Mucosa of descending colon (tissue), 3 donors: Measurements from ENCODE around the gene PPP2R5E. TPM values are rescaled to one million over a fixed set of nuclear protein-coding genes. Genes with fewer than 3 reads are reported as not detected.
"Not testable (repeated sequence)": the region's sequence is repeated elsewhere in the genome, so short reads cannot be mapped to it uniquely, and the experiment has no call there.

Experiments
- ATAC-seq: fragments of 200-7000 bp; cut with Tn5 transposase; one replicate; pipeline ENCODE4 v1.9.1; 2020; ENCODE audit warnings: mild to moderate bottlenecking, moderate library complexity
- DNase-seq, 3 donors: peaks; one replicate each; pipeline ENCODE4 v3.0.0-alpha.2; 2020
- H3K36me3 ChIP-seq: fragments of 200-600 bp; one replicate; pipeline ENCODE4 v1.8.0; 2021; ENCODE audit warnings: low read depth, mild to moderate bottlenecking
- H3K4me1 ChIP-seq: fragments of 200-600 bp; one replicate; pipeline ENCODE4 v1.8.0; 2021; ENCODE audit warnings: low read depth, mild to moderate bottlenecking
- H3K4me3 ChIP-seq: fragments of 200-600 bp; one replicate; pipeline ENCODE4 v1.8.0; 2021; ENCODE audit warnings: mild to moderate bottlenecking
- H3K9me3 ChIP-seq: fragments of 200-600 bp; one replicate; pipeline ENCODE4 v1.8.0; 2021; ENCODE audit warnings: mild to moderate bottlenecking
- intact Hi-C, 2 donors: fragments of 100-400 bp; cut with DNase I in 1 of 2; cut with micrococcal nuclease in 1 of 2; formaldehyde crosslinking; loops; one replicate each; pipeline versions ENCODE4 v1.11.0 to v1.11.1; 2022; cut with DNase I, micrococcal nuclease
- total RNA-seq, 3 donors: library from RNA; stranded (reverse); fragmentation: NEBNext Ultra II Directional in 2 of 3; extraction: Animal tissue kit (Norgen Biotek cat#: 25700) in 2 of 3; gene quantifications; one replicate each; pipeline versions ENCODE4 v1.2.1 to v1.2.4, GENCODE V29; 2021 to 2023
- TF ChIP-seq, protein P1 (sequence below): fragments of 200-600 bp; IDR thresholded peaks from one replicate; pipeline ENCODE4 v1.8.0; 2022; ENCODE audit warnings: antibody characterized with exemption, mild to moderate bottlenecking
- donor health status: DM: no; HTN: no; CAD: no; lungs with moderate emphysema.
- donor health status: DM: no; HTN: no; CAD: no.
- donor health status: DM: no; HTN: yes; CAD: no.

PPP2R5E gene
- total RNA-seq, 3 donors from 2014 or later, result 45.3 to 54.1 (median 51.6) TPM

DNA sequence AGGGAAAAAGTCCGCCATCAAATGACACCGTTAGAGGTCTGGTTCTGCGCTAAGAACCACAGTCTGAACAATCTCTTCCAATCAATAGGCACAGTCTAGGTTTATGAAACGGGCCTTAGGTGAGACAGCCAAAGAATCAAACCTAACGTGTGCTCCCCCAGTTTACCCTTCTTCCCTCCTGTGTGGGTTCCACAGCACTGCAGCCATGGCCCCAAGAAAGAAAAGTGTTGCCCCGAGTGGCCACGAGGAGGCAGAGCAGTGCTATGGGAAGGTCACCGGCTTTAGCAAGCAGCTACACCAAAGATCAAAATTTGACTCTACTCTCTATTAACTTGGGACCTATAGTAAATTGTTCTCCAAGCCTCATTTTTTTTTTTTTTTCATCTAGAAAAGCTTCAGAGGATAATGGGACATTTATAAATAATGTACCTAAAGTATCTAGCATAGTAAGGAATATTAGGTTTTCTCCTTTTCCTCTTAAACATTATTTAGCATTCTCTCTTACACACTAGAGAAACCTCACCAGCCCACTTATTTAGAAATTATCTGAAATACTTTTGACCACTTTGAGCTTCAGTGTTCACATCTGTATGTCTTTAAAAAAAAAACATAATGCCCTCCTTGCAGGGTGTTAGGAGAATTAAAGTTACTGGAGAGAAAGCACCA is 154.3 kb downstream of the PPP2R5E start:
- Histone ChIP-seq H3K36me3 (no peaks in the 10 kb centered on the region), H3K4me1 (peaks cover 10% of the 10 kb centered on the region), H3K4me3 (no peak overlapping the region), H3K9me3 (no peaks in the 10 kb centered on the region)
- TF ChIP-seq, protein P1, sequence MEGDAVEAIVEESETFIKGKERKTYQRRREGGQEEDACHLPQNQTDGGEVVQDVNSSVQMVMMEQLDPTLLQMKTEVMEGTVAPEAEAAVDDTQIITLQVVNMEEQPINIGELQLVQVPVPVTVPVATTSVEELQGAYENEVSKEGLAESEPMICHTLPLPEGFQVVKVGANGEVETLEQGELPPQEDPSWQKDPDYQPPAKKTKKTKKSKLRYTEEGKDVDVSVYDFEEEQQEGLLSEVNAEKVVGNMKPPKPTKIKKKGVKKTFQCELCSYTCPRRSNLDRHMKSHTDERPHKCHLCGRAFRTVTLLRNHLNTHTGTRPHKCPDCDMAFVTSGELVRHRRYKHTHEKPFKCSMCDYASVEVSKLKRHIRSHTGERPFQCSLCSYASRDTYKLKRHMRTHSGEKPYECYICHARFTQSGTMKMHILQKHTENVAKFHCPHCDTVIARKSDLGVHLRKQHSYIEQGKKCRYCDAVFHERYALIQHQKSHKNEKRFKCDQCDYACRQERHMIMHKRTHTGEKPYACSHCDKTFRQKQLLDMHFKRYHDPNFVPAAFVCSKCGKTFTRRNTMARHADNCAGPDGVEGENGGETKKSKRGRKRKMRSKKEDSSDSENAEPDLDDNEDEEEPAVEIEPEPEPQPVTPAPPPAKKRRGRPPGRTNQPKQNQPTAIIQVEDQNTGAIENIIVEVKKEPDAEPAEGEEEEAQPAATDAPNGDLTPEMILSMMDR, result peak; percentile 79
- intact Hi-C loops, result loop anchor here (5.0 kb wide), 2 partner anchors 153 to 158 kb away; partner anchors contain the start of gene PPP2R5E (in 1 of the 2)
- ATAC-seq, result peak; percentile 90
- peak; percentile 57 to 82 (median 76) for DNase-seq

DNA sequence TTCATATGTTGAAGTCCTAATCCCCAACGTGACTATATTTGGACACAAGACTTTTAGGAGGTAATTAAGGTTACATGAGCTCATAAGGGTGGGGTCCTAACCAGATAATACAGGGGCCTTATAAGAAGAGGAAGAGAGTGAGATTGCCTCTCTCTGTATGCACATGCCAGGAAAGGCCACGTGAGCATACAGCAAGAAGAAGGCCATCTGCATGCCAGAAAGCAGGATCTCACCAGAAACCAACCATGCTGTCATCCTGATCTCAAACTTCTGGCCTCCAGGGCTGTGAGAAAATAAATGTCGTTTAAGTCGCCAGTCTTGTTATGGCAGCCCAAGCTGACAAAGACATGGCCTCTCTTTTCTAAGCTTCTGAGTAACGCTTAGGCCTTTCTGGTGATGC is 155.5 kb downstream of the PPP2R5E start:
- no peaks in the 10 kb centered on the region for H3K9me3 ChIP-seq
- no peak for DNase-seq
- TF ChIP-seq, protein P1, result no peak
- no peaks in the 10 kb centered on the region for H3K36me3 ChIP-seq
- intact Hi-C loops, result loop anchor here (5.0 kb wide), 2 partner anchors 155 to 160 kb away; partner anchors contain the start of gene PPP2R5E (in 1 of the 2)
- H3K4me3 ChIP-seq, result no peak overlapping the region
- ATAC-seq, result no peak
- H3K4me1 ChIP-seq, result peaks cover under 1% of the 10 kb centered on the region

DNA sequence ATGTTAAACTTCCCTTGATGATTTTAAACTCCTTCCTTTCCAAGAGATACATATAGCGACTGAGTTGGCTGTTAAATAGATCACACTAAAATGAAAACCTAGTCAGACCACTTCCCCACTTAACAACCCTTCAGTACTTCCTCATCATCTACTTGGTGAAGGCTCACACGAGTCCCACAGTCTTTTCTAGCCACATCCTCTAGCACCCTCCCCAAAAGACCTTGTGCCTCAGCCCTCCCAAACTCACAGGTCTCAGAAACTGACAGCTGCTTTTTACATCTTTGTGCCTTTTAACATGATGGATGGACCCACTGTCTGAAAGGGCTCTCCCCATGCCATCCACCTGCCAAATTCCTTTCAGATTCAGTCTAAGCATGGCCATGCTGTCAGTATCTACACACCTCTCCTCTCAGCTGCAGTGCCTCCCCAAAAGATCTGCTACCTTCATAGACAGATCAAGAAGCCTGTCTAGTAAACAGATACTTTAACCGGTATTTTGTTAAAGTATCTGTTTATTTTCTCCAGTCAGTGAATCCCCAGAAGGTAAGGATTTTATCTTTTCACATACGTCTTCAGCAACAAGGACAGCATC is 159.3 kb downstream of the PPP2R5E start:
- TF ChIP-seq, protein P1, result no peak
- intact Hi-C loops, result no loop called here
- no peak for DNase-seq
- ATAC-seq, result peak; percentile 69
- Histone ChIP-seq H3K4me3 (no peak overlapping the region), H3K9me3 (no peaks in the 10 kb centered on the region), H3K4me1 (no peaks in the 10 kb centered on the region), H3K36me3 (no peaks in the 10 kb centered on the region)

DNA sequence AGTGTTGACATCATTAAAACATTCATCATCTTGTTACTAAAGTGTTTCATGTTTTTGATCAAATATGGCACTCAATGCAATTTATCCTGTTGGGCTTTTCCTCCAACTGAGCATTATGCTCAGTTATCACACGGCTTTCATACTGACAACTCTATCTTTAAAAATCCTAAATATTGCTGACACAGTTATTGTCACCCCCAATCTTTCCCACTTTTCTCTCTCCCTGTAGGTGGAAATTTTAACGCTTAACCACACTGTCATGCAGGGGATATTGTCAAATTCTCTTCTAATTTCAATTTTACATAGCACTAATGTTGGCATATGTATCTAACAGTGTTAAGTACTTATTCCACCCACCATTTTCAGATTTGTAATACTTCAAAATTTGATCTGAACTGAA is 164.7 kb downstream of the PPP2R5E start:
- DNase-seq (no peak), ATAC-seq (no peak)
- intact Hi-C loops, result no loop called here
- TF ChIP-seq, protein P1, result no peak
- Histone ChIP-seq H3K9me3 (no peaks in the 10 kb centered on the region), H3K4me3 (no peak overlapping the region), H3K36me3 (no peaks in the 10 kb centered on the region), H3K4me1 (no peaks in the 10 kb centered on the region)

DNA sequence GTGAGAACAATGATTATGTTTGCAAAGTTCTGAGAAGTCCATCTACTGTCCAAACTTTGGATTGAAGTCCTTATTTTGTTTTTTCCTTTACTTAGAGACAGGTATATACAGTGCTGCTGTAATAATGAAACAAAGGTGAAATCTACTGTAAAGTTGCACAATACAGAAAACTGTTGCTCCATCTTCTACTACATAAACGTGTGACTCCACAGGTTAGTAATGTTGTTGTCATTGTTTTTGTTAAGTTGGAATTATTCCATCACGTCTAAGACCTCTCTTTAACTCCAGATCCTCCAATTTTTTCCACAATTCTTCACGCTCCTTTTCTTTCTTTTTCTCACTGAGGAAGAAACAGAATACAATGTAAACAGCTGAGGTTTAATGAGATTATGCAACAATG is 167.4 kb downstream of the PPP2R5E start:
- TF ChIP-seq, protein P1, result no peak
- no peak for DNase-seq
- no peak overlapping the region for H3K4me3 ChIP-seq
- ATAC-seq, result no peak
- intact Hi-C loops, result no loop called here
- no peaks in the 10 kb centered on the region for H3K9me3 ChIP-seq
- no peaks in the 10 kb centered on the region for H3K36me3 ChIP-seq
- H3K4me1 ChIP-seq, result no peaks in the 10 kb centered on the region

DNA sequence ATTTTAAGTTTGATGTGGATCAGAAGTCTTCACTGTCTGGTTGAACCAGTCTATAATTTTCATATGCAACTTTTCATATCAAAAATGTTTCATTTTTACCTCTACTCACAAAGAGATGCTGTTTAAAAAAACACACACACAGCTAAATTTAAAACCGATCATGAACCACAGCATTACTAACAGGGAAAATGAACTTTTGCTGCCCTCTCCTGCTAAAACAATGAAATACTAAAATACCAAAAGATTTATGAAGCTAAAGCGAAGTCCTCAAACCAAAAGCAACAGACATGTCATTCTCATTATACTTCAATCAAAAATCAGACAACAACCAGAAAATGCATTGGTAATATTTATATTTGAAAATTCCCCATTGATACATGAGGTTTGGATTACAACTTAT is 171.6 kb downstream of the PPP2R5E start:
- DNase-seq, H3K4me1 ChIP-seq, H3K9me3 ChIP-seq, H3K36me3 ChIP-seq, ATAC-seq, intact Hi-C loops, H3K4me3 ChIP-seq: not testable (repeated sequence)
